ENCODE data around the gene RGS3. TPM values are rescaled to one million over a fixed set of nuclear protein-coding genes. Genes with fewer than 3 reads are reported as not detected.

The RGS3 gene
- total RNA-seq, 1 donor from 2014 or later = 42.7 TPM

DNA sequence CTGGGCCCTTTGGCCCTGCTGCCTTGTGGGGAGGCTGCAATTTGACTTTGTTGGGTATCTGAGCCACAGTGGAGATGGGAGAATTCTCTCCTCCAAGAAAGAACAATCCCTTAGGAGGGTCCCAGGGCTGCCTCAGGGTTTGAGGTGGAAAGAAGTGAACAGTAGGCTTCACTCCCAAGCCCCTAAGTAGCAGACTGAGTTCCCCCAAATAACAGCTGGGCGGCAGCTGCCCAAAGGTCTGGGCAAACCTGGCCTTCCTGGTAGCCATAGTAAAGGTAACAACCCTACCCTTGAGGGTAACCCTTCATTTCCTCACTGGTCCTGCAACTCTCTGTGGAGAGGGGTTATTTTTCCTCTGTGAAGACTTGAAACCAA is 746 bp downstream of the RGS3 start:
- intact Hi-C loops (cut with micrococcal nuclease) = no loop called here

DNA sequence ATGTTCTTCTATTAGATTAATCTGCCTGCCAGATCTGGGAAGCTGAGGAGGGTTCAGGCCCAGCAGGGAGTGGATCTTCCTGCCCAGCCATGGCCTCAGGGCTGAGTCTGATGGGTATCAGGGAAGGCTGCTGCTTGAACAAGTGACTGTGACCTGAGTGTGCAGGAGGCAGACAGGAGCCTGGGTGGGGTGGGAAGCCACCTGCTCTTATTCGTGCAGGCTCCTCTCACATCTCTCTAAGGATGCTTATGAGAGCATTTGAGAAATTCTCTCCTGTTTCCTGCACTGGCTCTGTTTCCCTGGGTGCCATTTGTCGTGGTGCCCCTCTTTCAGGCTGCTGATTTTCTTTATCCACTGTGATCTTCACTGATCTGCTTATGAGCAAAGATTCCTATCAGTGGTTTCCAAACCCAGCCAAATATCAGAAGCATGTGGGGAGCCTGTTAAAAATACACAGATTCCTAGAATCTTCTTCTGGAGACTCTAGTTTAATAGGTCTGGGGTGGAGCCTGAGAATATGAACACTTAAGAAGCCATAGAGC is 2.1 kb downstream of the RGS3 start:
- intact Hi-C loops (cut with micrococcal nuclease) = no loop called here

DNA sequence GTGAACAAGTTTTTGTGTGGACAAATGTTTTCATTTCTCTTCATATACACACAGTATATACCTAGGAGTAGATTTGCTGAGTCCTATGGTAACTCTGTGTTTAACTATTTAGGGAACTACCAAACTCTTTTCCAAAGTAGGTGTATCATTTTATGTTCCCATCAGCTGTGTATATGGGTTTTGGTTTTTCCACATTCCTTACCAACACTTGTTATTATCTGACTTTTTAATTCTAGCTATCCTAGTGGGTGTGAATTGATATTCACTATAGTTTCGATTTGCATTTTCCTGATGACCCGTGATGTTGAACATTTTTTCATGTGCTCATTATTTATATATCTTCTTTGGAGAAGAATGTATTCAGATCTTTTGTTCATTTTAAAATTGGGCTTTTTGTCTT is 3.7 kb downstream of the RGS3 start:
- intact Hi-C loops (cut with micrococcal nuclease) = no loop called here

DNA sequence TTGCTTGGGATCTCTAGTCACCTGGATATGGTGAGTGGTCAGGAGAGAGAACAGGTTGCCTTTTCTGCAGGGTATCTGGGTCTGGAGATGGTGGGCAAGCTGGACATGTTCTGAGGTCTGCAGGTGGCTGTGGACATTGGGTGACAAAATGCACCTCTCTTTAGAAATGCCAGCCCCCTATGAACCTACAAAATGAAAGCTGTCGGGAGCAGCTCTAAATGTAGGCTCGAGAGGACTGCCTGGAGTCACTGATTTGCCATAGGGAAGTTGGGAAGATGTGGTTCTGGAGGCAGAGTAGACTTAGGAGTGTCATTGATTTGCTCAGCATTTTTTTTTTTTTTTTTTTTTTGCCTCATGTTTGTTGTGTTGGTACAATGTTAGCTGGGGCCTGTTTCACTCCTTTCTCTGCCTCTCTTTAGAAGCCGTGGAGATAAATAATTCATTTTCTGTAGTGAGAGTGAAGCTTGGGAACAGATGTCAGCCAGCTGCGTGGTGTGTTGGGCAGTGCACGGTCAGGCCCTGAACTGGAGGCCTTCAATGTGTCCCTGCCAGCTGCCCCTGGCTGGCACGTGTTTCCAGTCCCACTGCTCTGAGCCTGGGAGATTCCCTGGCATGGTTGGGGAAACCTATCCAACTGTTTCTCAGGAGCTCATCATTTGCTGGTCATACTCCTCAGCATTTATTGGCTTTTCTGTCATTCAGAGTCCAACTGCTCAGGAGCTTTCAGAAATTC is 5.4 kb downstream of the RGS3 start:
- intact Hi-C loops (cut with micrococcal nuclease) = no loop called here

DNA sequence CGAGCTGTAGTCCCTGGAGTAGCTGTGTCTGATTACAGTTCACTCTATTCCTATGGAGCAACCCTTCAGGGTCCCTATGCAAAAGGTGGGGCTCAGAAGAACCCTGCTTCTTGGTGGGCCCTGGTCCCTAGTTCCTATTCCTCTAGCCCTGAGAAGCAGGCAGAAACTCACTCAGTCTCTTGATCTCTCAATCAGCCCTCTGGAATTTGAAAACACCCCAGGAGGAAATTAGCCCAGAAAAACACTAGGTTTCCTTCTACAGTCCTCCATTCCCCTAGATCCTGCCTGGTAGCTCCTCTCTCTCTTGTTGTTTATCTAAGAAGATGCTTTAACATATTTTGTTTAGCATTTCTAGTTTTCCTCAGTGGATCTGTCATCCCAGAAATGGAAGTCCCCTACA is 7.6 kb downstream of the RGS3 start:
- intact Hi-C loops (cut with micrococcal nuclease) = no loop called here

DNA sequence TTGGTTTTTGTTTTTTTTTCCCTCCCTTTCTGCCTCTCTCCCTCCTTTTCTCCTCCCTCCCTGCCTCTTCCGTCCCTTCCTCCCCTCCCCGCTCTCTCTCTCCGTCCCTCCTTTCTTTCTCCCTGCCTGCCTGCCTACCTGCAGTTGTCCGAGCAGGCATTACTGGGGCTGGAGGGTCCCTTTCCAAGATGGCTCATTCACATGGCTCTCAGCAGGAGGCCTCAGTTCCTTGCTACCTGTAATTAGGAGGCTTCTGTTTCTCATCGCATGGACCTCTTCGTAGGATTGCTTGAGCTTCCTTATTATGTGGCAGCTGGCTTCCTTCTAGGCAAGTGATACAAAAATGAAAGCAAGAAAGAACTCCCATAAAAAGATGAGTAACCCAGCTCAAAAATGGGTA is 8.0 kb downstream of the RGS3 start:
- intact Hi-C loops (cut with micrococcal nuclease) = no loop called here

DNA sequence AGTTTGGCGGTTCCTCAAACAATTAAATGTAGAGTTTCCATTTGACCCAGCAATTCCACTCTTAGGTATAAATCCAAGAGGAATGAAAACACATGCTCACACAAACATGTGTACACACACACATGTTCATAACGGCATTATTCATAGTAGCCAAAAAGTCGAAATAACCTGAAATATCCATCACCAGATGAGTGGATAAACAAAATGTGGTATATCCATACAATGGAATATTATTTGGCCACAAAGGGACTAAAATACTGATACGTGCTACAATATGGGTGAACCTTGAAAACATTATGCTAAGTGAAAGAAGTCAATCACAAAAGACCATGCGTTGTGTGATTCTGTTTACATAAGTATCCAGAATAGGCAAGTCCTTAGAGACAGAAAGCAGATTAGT is 8.7 kb downstream of the RGS3 start:
- intact Hi-C loops (cut with micrococcal nuclease) = no loop called here

DNA sequence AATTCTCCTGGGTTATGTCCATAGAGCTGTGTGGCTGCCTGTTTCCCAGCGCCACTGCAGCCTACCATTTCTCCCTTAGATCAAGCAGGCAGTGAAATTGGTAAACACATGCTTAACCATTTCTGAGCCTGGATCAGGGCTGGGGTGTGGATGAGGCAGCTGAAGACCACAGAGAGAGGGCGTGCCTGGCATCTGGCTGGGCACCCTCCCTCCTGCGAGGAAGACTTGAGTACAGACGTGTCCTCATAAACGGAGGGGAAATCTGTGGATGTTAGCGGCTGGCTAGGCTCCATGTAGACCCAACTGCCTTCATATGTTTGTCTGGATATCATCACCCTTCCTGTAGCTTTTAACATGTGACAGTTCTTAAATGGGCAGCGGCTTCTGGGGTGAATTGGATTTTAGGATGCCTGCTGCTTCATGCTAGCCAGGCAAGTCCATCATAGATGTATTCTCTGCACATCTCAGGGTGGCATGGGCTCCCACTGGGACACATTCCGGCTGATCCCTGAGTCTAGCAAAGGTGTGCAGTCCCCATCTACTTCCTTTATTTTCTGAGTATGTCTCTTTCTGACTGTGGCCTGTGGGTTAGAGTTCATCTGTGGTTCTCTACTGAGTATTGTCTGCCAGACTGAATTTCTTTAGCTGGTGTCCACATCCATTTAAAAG is 11.0 kb downstream of the RGS3 start:
- intact Hi-C loops (cut with micrococcal nuclease) = no loop called here

DNA sequence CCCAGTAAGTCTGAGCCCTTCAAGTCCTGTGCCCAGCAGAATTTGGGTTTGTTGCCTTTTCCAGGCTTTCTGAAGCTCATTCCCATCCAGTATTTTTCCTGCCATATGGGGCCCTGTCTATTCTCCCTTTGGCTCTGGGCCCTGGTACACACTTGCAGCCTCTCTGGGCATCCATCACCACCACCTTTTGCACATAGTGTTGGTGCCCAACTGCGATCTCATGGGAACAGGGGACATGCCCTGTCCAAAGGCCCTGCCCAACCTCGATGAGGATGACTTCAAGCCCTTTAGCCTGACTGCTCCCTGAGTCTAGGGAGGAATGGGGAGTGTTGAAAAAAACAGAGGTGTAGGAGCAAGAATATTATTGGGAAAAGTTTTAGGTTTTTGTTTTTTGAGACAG is 11.5 kb downstream of the RGS3 start:
- intact Hi-C loops (cut with micrococcal nuclease) = no loop called here

DNA sequence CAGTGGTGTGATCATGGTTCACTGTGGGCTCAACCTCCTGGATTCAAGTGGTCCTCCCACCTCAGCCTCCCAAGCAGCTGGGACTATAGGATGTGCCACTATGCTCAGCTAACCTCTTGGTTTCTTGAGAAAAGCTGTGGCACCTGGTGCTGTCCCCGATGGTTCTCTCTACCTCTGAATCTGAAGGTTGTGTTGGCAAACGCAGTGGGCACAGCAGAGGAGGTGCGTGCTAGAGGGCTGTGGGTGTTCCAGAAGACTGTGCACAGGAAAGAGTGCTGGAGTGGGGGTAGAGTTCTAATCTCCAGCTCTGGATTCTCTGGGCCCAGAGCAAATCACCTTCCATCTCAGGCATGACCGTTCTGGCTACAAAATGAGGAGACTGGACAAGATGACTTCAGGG is 12.5 kb downstream of the RGS3 start:
- intact Hi-C loops (cut with micrococcal nuclease) = no loop called here

DNA sequence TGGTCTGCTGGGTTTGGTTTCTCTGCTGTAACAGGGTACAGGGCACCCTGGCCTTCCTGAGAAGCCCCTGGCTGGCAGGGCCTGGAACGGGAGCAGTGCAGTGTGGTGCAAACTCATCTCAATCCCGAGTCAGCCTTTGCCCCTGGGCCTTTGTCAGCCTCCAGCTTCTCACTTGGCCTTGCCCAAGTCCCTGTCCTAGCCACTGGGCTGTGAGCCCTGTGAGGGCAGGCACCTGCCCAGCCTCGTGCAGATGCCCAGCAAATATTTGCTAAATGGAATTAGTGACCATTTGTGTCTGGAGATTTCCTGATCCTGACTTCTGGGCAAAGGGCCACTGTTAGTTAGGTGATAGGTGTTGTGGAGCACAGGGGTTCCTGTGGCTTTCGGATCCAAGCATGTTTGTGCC is 13.0 kb downstream of the RGS3 start:
- intact Hi-C loops (cut with micrococcal nuclease) = no loop called here

DNA sequence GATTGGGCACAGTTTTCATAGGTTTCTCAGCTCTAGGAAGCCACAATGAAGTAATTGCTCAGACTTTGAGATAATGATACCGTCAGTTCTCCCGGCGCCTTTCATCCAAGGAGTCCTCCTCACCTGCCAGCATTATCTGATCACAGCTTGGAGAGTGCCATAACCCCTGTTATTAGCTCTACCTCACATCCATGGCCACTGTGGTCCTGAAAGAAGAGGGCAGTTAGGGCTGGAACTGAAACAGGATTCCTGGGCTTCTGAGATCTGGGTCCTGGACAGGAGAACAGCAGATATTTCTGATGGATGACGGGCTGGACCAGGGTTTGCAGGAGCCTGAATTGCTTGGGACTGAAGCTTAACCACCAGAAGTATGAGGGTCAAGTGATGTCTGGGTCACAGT is 13.5 kb downstream of the RGS3 start:
- intact Hi-C loops (cut with micrococcal nuclease) = no loop called here

DNA sequence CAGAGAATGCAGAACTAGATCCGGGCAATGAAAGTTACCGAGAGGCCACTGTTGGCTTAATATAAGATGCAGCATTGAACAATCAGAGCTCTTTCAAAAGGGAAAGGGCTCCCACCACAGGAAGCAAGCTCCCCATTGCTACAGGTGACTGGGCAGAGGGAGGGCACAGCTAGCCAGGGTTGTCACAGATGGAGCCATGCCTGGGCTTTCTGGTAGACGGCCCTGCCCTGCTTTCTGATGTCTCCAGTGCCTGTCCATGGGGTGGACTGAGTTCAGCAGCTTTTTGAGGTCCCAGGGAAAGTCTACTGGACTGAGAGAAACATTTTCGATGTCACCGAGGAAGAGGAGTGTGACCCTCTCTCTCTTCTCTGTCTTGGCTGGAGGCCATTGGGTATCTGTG is 14.1 kb downstream of the RGS3 start:
- intact Hi-C loops (cut with micrococcal nuclease) = no loop called here

DNA sequence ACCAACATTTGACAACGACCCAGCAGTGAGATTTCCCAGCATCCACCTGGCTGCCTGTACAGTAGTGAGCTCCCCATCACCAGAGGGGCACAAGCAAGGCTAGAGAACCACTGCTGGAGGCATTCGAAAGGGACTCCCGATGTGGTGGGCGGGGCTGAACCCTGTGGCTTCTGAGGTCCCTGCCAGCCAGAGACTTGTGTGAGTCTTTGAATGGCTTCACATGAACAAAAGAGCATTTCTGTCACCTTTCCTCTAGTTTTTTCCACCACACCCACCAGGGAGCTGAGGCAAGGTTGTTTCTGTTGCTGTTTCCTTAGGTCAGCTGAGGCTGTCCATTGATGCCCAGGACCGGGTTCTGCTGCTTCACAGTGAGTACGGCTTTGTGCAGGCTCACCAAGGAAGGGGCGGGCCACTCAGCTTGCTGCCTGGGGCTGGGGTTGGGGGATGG is 15.7 kb downstream of the RGS3 start:
- intact Hi-C loops (cut with micrococcal nuclease) = no loop called here

DNA sequence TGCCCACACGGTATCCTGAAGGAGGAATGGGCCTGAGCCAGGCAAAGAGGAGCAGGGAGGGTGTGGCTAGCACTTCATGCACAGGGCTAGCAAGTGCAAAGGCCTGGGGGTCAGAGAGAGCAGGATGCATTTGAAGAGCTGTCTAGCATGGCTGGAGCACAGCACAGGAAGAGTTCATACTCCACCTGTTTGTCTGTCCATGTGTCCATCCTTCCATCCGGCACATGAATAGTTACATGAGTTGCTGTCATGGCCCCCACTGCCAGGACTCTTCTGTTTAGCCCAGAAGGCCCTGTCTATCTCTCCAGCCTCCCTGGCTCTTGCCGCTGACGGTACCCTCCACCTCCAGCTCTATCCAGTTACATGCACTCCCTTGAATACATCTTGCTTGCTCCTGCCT is 17.1 kb downstream of the RGS3 start:
- intact Hi-C loops (cut with micrococcal nuclease) = no loop called here

DNA sequence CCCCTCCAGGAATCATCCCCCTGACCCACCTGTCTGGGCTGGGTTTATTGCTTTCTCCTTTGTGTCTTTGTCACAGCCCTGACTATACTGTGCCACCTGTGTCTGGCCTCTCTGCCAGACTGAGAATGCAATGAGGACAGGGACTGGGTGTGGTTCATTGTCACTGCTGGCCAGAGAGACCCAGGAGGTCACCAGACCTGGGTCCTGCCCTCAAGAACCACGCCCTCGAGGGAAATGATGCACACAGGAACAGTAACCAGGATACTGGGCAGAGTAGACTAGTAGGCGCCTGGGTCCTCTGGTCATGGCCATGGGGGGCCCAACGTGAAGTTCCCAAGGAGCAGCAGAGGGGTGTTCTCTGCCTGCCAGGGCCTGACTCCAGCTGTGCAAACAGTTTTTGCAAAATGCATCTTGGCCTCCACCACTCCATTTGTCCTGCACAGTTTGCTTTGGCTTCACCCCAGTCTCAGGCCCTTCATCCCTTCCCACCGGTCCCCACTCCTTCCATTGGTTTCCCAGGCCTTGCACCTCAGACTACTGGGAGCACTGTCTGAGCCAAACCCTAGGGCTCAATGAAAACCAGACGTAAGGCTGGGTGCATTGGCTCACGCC is 17.8 kb downstream of the RGS3 start:
- intact Hi-C loops (cut with micrococcal nuclease) = no loop called here

DNA sequence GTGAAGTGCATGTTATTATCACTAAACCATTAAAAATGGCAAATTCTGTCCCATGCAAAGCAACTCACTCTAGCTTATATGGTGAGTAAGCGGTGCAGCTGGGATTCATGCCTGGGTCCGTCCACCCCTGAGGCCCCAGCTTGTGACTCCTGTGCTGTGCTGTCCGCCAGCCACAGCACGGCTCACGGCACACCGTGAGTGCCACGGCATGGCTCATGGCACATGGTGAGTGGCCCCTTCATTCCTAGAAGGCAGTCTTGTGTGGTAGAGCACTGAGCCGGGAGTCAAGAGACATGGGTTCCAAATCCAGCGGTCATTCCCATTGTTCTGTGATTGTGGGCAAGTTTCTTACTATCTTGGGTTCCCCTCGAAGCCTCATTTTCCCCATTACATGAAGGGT is 18.8 kb downstream of the RGS3 start:
- intact Hi-C loops (cut with micrococcal nuclease) = no loop called here

DNA sequence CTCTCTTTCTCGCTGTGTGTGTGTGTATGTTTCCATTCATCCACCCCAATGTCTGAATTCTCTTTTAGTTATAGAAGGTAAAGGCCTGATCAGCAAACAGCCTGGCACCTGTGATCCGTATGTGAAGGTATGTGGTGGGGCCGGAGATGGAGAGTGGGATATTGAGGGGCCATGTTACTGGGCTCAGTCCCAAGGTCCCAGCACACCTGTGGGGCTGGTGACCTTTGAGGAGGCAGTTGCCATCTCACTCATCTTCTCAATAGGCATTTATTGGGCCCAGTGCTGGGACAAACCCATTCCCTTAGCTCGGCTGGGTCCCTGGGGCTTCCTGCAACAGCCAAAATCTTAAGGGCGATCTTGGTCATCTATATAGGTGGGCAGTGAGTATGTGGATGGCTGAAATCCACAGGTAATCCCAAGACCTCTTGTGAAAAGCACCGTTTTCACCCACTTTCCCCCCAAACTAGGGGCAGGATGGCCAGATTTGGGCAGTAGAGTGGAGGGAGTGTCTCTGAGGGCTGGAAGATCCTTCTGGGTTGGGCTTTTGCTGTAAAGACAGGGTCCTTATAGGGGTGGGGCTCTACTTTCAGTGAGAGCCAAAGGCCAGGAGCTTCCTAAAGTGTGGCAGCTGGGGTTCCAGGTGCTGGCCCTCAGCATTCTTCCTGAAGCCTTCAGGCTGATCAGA is 19.6 kb downstream of the RGS3 start:
- intact Hi-C loops (cut with micrococcal nuclease) = no loop called here

DNA sequence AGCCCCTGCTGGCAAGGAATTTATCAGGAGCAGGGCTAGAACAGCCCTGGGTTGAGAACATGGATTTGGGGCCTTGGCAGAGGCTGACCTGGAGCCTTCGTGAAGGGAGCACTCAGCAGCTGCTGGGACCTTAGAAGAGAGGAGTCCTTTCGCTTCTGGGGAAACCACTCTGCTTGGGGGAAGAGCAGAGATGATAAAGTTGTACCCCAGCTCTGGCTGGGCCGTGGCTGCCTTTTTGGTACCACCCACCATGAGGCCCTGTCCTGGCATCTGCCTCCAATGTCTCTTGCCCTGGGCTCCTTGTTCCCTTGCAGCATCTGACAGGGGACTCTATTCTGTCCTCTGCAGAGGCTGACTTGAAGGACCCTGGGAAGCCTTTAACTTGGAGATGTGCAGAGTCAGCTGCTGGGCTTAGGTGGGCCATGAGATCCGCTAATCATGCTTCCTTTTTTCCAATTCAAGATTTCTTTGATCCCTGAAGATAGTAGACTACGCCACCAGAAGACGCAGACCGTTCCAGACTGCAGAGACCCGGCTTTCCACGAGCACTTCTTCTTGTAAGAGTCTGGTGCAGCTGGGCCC is 20.2 kb downstream of the RGS3 start:
- intact Hi-C loops (cut with micrococcal nuclease) = no loop called here

DNA sequence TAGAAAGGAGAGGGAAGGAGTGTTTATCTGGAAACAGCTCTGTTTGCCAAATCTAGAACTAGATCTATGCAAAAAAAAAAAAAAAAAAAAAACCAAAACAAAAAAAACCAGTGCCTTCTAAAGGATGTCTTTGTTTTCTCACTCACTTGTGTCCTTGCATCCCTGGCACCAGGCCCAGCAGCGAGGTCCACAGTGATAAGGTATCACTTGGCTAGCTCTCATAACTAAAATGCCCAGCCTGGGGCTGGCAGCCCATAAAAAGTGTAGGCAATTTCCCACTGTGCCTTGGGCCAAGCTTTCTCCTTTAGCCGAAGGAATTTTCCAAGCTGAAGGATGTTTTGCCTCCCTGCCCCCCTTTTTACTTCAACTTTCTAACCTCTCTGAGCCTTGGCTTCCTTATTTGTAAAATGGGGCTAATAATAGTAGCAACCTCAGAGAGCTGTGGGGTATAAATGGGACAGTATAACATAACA is 20.8 kb downstream of the RGS3 start:
- intact Hi-C loops (cut with micrococcal nuclease) = no loop called here

DNA sequence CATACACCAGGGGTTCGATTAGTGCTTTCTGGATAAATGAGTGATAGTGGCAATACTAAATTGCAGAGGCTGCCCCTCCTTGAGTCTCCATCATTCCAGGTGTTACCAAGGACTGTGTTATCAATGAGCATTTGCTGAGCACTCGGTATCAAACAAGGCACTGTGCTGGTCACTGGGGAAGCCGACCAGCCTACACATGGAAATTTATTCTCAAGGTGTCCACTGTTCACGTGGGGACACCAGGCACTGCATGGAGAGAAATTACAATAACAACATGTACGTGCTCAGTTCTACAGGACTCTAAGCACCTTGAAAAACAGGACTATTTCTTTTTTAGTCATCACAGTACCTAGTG is 22.2 kb downstream of the RGS3 start:
- intact Hi-C loops (cut with micrococcal nuclease) = no loop called here

DNA sequence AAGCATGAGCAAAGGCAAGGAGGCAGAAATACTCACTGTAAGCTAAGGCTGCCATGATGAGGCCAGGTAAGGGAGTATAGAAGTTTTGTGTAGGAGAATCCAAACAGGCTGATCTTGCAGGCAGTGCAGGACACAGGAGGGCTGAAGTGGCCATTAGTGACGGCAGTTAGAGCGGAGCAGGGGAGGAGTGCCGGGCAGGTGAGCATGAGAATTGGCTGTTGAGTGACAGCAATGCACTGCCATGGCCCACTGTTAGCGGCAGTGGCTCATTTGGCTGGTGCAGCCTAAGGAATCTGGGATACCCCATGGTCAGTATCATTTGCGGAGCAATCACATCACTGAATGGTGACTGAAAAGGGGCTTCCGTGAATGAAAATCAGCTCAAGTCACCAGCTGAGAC is 22.8 kb downstream of the RGS3 start:
- intact Hi-C loops (cut with micrococcal nuclease) = no loop called here
